Stimulated activated CD4-positive, alpha-beta T cell treated with anti-CD3 and anti-CD28 coated beads, Interleukin-4, amount 100 ng/mL, for 4 hours (primary cell): ENCODE measurements around the gene PVRIG.
"Not testable (repeated sequence)": the region's sequence is repeated elsewhere in the genome, so short reads cannot be mapped to it uniquely, and the experiment has no call there.

ENCODE experiments used
- DNase-seq, 2 experiments: peaks; one replicate each; pipeline ENCODE4 v3.0.0-alpha.2; 2020

The PVRIG gene

DNA sequence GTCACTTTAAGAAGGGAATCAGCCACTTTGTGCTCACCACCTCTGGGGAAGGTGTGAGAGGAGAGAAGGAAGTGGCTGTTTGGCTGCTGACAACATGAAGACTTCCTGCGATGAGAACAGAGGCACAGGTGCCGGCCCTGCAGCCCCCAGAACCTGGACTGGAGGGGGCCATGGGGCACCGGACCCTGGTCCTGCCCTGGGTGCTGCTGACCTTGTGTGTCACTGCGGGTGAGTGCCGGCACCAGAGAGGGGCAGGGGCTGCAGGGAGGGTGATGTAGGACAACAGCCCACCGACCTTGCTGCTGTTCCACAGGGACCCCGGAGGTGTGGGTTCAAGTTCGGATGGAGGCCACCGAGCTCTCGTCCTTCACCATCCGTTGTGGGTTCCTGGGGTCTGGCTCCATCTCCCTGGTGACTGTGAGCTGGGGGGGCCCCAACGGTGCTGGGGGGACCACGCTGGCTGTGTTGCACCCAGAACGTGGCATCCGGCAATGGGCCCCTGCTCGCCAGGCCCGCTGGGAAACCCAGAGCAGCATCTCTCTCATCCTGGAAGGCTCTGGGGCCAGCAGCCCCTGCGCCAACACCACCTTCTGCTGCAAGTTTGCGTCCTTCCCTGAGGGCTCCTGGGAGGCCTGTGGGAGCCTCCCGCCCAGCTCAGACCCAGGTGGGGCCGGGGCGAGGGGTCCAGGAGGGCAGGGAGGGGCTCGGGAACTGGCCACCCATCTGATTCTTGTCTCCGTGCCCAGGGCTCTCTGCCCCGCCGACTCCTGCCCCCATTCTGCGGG is at the start of gene PVRIG:
PVRIG (plus strand) TSS at position 149 of the 785 bp plus-strand sequence; CDS start at position 171, 22 bp downstream.
- peak in 1 of 2 experiments; percentile 40 for DNase-seq

DNA sequence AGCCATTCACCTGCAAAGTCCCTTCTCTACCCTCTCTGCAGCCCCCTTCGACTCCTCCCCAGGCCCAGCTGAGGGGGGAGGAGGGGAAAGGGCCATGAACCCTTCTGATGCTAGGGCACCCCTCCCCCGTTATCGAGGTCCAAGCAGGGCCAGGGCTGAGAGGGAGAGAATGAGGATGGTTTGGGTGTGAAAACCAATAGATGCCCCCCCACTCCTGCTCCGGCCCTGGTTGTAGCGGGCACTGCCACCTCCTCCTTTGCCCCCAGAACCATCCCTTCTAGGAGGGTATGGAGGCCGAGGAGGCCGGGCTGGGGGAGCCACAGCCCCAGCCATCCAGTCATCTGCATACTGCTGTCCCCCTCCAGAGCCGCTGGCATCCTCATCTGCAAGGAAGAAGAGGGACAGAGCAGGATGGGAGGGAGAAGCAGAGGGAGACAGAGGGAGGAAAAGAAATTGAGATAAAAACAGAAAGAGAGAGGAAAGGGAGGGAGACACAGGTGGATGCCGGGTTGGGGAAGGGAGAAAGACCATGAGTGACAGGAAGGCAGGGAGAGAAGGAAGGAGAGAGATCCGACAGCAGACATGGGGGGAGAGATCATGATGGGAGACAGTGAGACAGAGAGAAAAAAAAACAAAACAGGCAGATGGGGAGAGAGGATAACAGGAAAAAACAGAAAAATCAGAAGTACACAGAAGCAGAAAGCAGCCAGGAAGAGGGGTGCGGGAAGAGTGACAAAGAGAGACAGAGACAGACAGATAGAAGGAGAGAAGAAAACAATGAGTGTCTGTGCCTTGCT is 49.5 kb upstream of the PVRIG start:
- DNase-seq, result no peak

DNA sequence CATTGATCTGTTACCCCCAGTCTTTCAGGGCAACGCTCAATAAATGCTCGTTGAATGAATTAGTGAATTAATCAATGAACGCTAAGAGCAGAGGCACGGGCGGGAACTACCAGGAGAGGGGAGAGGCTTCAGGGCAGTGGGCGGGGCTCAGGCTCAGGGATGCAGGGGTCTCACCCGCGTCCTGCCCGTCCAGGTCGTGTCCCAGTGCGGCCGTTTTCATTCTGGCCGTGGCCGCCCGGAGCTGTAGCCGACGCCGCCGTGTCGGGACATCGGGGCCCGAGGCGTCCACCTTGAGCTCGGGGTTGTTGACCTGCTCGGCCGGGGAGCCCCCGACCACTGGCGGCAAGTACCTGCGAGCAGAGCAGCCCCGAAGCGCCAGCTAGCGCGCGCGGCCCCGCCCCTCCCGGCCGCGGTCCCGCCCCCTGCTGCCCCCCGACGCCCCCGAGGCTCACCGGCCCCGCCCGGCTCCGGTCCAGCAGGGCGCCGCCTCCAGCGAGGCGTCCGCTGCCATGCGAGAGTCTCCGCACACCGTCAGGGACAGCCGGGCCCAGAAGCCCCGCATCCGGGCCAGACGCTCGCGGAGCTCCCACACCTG is 48.6 kb upstream of the PVRIG start:
- DNase-seq, result peak in 1 of 2 experiments; percentile 16

DNA sequence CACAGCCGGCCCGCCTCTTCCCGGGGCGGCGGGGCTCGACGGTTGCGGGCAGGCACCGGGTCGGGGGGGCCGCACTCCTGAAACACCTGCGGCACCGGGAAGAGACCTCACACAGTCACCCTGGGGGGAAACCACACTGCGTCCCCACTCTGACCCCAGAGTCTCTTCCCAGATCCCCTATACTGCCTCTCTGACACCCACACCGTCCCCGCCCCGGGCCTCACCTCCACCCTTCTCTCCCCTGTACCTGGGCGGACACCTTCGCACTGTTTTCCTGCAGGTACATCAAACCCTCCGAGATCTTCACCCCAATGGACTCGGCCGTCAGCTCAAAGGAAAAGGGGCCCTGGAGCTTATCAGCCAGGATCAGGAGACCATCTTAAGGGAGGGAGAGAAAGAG is 47.9 kb upstream of the PVRIG start:
- DNase-seq, result no peak

DNA sequence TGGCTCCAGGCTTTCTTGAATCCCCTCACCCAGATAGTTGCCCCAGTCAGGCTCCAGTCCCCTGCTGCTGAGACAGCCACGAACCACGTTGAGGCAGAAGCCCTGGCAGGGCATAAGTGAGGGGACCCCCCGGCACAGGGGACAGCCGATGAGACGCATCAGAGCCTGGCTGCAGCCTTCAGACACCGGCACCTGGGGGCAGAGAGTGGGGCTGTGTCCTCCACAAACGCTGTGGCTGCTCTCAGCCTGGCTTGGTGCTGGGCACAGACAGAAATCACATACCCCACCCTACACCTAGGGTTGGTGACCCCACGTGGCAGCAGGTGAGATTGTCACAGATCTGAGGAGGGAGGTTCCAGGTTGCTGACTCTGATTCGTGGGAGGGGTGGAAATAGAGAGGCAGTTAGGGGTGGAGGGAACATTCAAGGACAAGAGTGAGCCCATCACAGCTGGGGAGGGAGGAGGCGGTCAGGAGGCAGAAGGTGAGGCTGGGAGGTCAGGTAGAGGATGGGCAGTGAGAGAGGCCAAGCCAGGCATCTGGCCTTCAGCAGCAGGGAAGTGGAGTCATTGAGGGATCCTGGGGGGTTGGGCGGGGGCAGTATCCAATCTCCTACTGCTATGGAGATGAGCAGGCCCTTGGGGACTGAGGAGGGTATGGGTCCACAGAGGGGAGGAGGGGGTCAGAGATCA is 45.8 kb upstream of the PVRIG start:
- no peak for DNase-seq

DNA sequence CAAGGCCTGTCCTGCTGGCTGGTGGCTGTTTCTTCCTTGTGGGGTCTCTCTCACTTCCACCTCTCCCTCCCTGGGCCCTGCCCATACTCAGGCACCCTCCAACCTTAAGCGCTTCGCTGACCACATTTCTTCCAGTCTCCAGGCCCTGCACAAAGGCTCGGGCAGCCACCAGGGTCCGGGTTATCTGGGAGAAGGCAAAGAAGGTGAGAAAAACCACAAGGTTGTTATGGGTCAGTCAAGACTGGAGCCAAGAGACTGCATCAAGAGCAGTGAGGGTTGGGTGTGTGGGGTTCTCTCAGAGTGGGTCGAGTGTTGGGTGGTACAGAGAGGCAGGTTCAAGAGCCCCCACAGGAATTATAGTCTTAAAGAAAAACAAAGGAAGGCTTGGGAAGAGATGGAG is 45.2 kb upstream of the PVRIG start:
- DNase-seq, result no peak

DNA sequence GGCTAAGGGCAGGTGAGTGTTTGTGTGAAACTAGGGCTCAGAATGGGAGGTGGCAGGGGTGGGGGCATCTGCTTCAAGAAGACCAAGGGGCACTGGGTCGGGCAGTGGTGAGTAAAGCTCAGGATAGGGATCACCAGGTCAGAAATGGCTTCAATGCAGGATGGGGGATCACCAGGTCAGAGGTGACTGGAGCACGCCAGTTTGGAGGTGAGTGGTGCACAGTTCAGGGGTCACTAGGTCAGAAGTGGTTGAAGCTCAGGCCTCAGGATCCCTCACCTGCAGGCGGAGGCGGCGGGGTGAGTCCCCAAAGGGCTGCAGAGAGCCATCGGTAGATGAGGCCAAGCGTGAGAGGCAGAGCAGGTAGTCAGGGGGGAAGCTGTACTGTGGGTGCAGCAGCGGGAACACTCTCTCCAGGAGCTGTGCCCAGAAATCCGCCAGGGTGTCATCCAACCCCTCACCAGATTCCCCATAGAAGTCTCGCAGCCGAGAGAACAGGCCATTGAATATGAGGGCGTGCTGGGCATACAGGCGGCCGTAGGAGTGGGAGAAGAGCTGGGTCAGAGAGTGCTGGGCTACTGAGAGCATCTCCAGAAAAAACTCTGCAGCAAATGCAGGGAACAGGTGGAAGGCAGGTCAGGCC is 44.3 kb upstream of the PVRIG start:
- DNase-seq, result no peak

DNA sequence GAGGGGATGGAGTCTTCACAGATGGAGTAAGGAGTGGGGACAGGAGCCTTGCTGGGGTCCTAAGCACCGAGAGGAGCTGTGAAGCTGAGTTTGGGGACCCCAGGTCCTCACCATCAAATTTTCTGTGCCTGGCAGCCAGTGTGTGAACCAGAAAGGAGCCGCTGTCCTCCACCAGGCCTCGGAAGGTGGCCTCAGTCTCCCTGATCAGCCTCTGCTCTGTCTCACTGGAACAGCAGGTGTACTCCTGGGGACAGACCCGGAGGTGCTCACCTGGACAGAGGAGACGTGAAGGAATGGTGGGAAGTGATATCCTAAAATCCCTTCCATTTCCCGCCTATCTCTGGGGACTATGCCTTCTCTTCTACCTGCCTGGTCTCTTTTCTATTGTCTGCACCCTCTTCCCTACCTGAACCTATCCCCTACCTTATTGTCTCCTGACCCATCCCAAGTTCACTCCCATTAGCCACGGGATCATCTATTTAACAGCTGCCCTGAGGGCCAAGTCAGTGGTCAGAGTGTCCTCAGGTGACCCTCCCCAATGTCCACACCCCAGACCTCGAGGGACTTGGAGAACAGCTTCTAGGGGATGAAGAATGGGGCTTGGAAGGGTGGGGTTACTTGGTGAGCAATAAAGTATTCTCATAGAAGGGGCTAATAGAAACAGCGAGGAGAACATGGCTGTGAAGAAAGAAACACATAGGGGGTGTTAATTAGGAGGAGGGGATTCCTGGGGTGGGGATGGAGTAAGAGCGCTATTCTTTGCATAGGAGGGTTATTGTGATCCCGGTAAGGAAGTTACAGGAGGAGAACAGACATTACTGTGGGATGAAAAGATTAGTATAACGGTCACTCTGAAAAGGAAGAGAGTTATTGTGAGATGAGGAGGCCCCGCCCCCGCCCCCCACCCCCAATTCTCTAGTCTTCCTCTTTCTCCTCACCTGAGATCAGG is 43.4 kb upstream of the PVRIG start:
- DNase-seq, result no peak

DNA sequence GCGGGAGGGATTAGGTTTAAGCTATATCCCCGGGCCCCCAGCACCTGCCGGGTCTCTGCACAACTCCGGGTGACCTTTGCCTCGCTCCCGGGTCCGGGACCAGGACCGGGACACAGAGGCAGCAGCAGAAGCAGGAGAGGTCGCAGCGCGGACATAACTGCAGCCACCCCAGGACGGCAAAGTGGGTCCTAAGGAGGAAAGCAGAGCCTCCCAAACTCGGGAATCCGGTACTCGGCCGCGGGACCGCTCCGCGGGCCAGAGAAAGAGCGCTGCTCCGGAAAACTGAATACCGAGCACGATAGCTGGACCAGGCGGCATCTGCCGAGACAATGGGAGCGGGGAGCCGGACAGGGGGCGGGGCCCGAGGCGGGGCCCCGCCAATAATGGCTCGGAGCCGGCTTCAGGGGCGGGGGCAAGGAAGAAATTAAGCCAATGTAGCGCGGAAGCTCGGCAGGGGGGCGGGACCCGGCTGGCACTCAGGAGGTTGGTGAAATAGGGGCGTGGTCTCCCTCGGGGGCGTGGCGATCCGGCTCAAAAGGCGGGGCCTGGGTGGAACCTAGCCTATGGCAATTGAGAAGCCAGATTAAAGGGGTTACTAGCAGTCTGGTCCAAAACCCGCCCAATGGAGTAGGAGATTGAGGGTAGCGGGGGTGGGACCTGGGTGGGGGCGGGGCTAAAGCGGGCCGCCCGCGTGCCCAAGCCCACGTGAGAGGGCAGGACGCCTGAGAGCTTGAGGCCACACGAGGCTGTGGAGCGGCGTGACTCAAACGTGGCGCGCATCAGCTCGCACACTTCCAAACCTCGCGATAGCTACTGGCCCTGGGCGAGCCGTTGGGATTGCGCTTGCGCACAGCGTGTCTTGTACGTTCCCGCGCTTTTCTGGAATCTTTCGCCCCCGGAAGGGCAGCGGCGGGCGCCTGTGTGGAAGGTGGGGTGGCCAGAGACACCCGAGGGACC is 42.4 kb upstream of the PVRIG start, which contains the start of the genes GPC2 and STAG3:
GPC2 (minus strand) TSS at position 337 of the 957 bp plus-strand sequence; CDS start at position 155, 182 bp downstream.
STAG3 (plus strand) TSS at position 874 of the 957 bp plus-strand sequence. CDS start 2,639 bp downstream, outside the sequence.
- DNase-seq, result peak; percentile 98

DNA sequence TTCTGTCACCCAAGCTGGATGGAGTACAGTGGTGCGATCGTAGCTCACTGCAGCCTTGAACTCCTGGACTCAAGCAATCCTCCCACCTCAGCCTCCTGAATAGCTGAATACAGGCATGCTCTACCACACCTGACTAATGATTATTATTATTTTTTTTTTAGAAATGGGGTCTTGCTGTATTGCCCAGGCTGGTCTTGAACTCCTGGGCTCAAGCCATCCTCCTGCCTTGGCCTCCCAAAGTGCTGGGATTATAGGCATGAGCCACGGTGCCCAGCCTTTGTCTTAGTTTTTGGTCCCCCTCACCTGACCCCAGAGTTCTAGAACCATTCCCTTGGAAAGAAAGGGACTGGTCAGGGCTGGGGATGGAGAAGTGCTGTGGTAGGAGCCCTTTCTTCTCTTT is 39.7 kb upstream of the PVRIG start:
- DNase-seq, result not testable (repeated sequence)

DNA sequence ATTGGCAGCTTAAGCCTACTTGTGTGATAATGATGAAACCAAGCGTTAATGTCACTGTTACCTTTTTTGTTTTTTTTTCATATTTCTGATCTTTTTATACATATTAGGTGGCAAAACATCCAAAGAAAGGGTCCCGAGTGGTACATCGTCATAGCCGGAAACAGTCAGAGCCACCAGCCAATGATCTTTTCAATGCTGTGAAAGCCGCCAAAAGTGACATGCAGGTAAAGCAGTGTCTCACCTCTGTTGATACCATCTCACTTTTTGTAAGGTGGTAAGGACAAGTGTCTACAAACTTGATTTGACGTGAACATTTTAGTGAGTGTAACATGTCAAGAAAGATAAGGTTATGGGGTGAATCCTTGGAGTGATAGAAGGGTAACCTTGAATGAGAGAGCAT is 37.1 kb upstream of the PVRIG start:
- not testable (repeated sequence) for DNase-seq

DNA sequence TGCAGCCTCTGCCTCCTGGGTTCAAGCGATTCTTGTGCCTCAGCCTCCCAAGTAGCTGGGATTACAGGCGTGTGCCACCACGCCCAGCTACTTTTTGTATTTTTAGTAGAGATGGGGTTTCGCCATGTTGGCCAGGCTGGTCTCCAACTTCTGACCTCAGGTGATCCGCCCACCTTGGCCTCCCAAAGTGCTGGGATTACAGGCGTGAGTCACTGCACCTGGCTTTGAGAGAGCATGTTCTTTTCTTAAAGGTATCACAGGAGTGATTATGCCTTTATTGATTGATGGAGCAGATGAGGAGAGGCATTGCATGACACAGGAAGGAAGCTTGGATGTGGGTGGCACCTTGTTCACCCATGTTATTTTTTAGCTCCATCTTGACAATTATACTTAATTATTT is 36.7 kb upstream of the PVRIG start:
- not testable (repeated sequence) for DNase-seq

DNA sequence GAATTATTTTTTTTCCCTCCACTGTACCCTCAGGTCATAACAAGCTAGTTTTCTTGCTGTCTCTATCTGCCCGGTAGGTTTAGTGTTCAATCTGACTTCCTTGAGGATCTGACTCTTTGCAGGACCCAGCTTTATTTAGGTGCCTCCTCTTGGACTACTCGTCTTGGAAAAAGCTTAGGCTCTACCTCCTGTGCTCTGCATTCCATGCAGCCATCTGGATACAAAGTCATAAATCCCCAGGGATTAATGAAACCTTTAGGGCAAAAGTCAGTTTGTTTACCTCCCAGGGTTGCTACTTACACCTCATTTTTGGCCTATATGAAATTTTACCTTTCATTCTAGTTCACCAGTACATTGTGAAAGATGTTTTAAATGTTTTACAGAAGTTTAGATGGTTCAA is 34.0 kb upstream of the PVRIG start:
- DNase-seq, result no peak

DNA sequence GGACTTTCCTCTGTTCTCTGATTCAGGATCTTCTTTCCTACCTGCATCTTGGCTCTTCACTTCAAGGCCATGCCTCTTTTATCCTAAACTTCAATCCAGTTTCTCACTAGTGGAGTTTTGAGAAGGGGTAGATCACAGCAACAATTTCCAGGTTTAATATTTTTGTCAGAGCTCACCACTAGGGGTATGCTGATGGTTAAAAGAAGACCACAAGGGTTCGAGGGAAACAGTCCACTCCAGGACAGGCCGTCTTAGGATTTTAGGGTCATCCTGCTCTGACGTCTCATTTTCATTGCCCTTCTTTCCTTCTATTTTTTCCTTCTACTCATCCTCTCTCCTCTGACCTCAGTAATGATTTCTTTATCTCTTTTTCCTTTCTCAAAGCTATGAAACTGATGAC is 30.7 kb upstream of the PVRIG start:
- DNase-seq, result no peak

DNA sequence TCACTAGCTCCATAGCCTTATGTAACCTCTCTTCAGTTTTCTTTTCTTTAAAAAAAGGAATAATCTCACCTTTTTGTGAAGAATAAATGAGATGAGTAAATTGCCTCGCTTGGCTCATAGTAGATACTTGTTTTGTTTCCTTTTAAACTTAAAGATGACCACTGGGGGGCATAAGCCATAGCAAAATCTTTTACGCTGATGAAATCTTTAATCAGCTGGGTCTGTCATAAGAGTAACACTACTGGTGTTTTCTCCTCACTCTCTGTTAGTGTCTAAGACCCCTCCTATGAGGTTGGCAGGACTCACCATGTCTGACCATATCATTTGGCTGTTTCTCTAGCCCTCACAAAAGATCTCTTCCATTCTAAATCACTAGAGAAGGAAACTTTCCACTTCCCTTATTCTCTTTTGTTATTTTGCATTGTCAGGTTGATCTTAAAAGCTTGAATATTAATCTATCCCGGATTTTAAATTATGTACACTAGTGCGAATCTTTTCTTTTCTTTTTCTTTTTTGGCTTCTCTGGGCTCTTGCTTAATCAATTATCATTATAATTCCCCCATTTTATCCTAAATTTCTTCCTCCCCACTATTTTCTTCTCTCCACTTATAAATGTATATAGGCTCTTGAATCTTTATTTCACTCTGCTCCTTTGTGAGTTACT is 29.6 kb upstream of the PVRIG start:
- no peak for DNase-seq

DNA sequence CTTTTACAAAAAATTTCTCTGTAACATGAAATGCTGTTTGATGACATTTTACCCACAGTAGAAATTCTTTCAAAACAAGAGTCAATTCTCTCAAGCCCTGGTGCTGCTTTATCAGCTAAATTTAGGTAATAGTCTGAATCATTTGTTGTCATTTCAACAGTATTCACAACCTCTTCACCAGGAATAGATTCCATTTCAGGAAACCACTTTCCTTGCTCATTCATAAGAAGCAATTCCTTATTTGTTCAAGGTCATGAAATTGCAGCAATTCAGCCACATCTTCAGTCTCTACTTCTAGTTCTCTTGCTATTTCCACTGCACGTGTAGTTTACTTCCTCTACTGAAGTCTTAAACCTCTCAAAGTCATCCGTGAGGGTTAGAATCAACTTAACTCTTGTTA is 28.0 kb upstream of the PVRIG start:
- no peak for DNase-seq

DNA sequence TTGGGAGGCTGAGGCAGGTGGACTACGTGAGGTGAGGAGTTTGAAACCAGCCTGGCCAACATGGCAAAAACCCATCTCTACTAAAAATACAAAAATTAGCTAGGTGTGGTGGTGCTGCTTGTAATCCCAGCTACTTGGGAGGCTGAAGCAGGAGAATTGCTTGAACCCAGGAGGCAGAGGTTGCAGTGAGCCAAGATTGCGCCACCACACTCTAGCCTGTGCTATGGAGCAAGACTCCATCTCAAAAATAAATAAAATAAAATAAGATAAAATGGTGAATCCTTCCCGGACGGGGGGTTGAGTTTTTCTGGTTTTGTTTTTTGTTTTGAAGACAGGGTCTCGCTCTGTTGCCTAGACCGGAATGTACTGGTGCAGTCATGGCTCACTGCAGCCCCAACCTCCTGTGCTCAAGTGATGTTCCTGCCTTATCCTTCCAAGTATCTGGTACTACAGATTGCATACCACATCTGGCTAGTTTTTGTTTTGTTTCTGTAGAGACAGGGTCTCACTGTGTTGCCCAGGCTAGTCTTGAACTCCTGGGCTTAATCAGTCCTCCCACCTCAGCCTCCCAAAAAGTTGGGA is 27.4 kb upstream of the PVRIG start:
- not testable (repeated sequence) for DNase-seq

DNA sequence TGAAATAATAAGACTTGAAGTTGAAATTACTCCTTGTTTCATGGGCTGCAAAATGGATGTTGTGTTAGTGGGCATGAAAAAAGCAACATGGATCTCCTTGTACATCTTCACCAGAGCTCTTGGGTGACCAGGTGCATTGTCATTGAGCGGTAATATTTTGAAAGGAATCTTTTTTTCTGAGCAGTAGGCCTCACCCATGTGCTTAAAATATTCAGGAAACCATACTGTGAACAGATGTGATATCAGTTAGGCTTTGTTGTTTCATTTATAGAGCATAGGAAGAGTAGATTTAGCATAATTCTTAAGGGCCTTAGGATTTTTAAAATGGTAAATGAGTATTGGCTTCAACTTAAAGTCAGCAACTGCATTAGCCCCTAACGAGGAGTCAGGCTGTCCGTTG is 26.8 kb upstream of the PVRIG start:
- DNase-seq, result no peak

DNA sequence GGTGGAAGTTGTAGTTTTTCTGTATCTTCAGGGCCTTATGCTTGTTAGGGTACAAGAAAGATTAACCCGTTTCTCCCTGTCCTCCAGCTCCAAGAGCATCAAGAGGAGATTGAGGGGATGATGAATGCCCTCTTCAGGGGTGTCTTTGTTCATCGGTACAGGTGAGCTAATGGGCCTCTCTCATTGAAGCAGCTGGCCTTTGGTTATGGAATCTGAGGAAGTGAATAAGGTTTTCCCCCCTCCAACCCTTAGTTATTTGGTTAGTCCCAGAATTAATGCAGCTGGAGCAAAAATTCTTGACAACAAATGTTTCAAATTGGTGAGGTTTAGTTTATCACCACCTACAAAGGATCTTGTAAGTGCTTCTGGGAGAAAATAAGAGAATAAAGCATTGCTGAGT is 24.5 kb upstream of the PVRIG start:
- no peak for DNase-seq
